Lower lobe of right lung (tissue), 2 donors: ENCODE data around the gene SLITRK3. TPM values are rescaled to one million over a fixed set of nuclear protein-coding genes. Genes with fewer than 3 reads are reported as not detected.
A peak's percentile ranks its signal among the peaks of the same experiment; 100 is the strongest.

ENCODE experiments used
- ATAC-seq, 2 donors: fragments of 200-7000 bp; cut with Tn5 transposase; one replicate each; pipeline ENCODE4 v1.9.1; 2020 to 2022; ENCODE audit warnings: mild to moderate bottlenecking in 2 of 2, moderate library complexity in 2 of 2
- DNase-seq: peaks from one replicate; pipeline ENCODE4 v3.0.0-alpha.2; 2020
- H3K27ac ChIP-seq: fragments of 200-600 bp; one replicate; pipeline ENCODE4 v1.8.0; 2022
- H3K27me3 ChIP-seq: fragments of 200-600 bp; one replicate; pipeline ENCODE4 v1.8.0; 2022; ENCODE audit warnings: low read depth
- H3K36me3 ChIP-seq: fragments of 200-600 bp; one replicate; pipeline ENCODE4 v1.8.0; 2022; ENCODE audit warnings: mild to moderate bottlenecking
- H3K4me1 ChIP-seq: fragments of 200-600 bp; one replicate; pipeline ENCODE4 v1.8.0; 2022
- H3K4me3 ChIP-seq: fragments of 200-600 bp; one replicate; pipeline ENCODE4 v1.8.0; 2022; ENCODE audit warnings: mild to moderate bottlenecking
- H3K9me3 ChIP-seq: fragments of 200-600 bp; one replicate; pipeline ENCODE4 v1.8.0; 2022
- intact Hi-C: fragments of 100-400 bp; cut with DNase I; formaldehyde crosslinking; loops from one replicate; pipeline ENCODE4 v1.11.0; 2022
- total RNA-seq: library from RNA; stranded (reverse); fragmentation: NEBNext Ultra II Directional; extraction: Animal tissue kit (Norgen Biotek cat#: 25700); gene quantifications from one replicate; pipeline ENCODE4 v1.2.1, GENCODE V29; 2021
- TF ChIP-seq, protein P1 (sequence below): fragments of 200-600 bp; IDR thresholded peaks from one replicate; pipeline ENCODE4 v1.8.0; 2022; ENCODE audit warnings: antibody characterized with exemption, mild to moderate bottlenecking
- donor health status: DM: no; HTN: yes; CAD: no; lungs with severe emphysema.

Gene SLITRK3
- total RNA-seq, 1 donor from 2014 or later: 0.65 TPM

- Histone ChIP-seq H3K9me3 (no peaks in the 10 kb centered on the region), H3K27ac (no peak overlapping the region), H3K36me3 (no peaks in the 10 kb centered on the region), H3K4me1 (no peaks in the 10 kb centered on the region), H3K27me3 (no peaks in the 10 kb centered on the region), H3K4me3 (peak overlapping the region; percentile 37)
- intact Hi-C loops: no loop called here
- ATAC-seq: peak; percentile 90 to 92
- TF ChIP-seq, protein P1, sequence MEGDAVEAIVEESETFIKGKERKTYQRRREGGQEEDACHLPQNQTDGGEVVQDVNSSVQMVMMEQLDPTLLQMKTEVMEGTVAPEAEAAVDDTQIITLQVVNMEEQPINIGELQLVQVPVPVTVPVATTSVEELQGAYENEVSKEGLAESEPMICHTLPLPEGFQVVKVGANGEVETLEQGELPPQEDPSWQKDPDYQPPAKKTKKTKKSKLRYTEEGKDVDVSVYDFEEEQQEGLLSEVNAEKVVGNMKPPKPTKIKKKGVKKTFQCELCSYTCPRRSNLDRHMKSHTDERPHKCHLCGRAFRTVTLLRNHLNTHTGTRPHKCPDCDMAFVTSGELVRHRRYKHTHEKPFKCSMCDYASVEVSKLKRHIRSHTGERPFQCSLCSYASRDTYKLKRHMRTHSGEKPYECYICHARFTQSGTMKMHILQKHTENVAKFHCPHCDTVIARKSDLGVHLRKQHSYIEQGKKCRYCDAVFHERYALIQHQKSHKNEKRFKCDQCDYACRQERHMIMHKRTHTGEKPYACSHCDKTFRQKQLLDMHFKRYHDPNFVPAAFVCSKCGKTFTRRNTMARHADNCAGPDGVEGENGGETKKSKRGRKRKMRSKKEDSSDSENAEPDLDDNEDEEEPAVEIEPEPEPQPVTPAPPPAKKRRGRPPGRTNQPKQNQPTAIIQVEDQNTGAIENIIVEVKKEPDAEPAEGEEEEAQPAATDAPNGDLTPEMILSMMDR: peak; percentile 79
- DNase-seq: peak; percentile 79
Observed at GRCh38 chr3:165206454-165207266, 10.5 kb upstream of the SLITRK3 start.

- H3K27me3 ChIP-seq: no peaks in the 10 kb centered on the region
- no peaks in the 10 kb centered on the region for H3K36me3 ChIP-seq
- no peaks in the 10 kb centered on the region for H3K4me1 ChIP-seq
- intact Hi-C loops: no loop called here
- no peak overlapping the region for H3K27ac ChIP-seq
- no peak overlapping the region for H3K4me3 ChIP-seq
- no peak for DNase-seq
- TF ChIP-seq, protein P1: no peak
- no peaks in the 10 kb centered on the region for H3K9me3 ChIP-seq
- no peak for ATAC-seq
Observed at GRCh38 chr3:165204445-165204844, 8.3 kb upstream of the SLITRK3 start.

GRCh38 chr3:165202995-165203394 lies 6.8 kb upstream of the SLITRK3 start:
- H3K4me1 ChIP-seq: no peaks in the 10 kb centered on the region
- DNase-seq (no peak), ATAC-seq (no peak)
- TF ChIP-seq, protein P1: no peak
- H3K27ac ChIP-seq: no peak overlapping the region
- H3K27me3 ChIP-seq: peaks cover under 1% of the 10 kb centered on the region
- intact Hi-C loops: no loop called here
- no peaks in the 10 kb centered on the region for H3K9me3 ChIP-seq
- no peak overlapping the region for H3K4me3 ChIP-seq
- H3K36me3 ChIP-seq: no peaks in the 10 kb centered on the region

DNA sequence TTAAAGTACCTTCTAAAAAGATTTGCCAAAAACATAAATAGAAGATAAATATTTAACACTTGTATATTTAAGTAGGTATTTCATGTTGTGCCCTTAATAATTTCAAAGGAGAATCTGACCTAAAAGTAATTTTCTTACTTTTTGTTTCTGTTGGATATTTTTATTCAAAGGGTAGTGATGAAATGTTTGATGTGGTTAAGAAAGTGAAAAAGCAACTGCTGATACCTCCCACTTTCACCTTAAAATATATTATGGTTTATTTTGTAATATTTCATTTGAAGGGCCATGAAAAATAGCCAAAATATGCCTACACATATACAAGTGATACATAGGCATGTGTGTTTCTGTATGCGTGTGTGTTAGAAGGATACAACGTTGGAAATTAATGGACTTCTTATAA lies 5.8 kb upstream of the SLITRK3 start:
- Histone ChIP-seq H3K4me3 (no peak overlapping the region), H3K27ac (no peak overlapping the region), H3K4me1 (peaks cover 5% of the 10 kb centered on the region), H3K36me3 (no peaks in the 10 kb centered on the region), H3K9me3 (no peaks in the 10 kb centered on the region), H3K27me3 (peaks cover 11% of the 10 kb centered on the region)
- intact Hi-C loops: no loop called here
- TF ChIP-seq, protein P1: no peak
- no peak for DNase-seq
- ATAC-seq: no peak

GRCh38 chr3:165197481-165197800 lies 1.3 kb upstream of the SLITRK3 start:
- Histone ChIP-seq H3K4me3 (no peak overlapping the region), H3K4me1 (peaks cover 27% of the 10 kb centered on the region), H3K9me3 (no peaks in the 10 kb centered on the region), H3K27me3 (peaks cover 53% of the 10 kb centered on the region), H3K36me3 (no peaks in the 10 kb centered on the region), H3K27ac (no peak overlapping the region)
- TF ChIP-seq, protein P1: no peak
- ATAC-seq: no peak
- intact Hi-C loops: no loop called here
- DNase-seq: no peak
